Measurements from ENCODE around the gene NR6A1.

- TF ChIP-seq CTCF (IDR thresholded peaks at IDR 0.05), result no peak
- no peak for TF ChIP-seq CBX2 (IDR thresholded peaks at IDR 0.05; ENCODE audit: borderline replicate concordance, low read depth)
- no peak for TF ChIP-seq FOSB (CRISPR knock-in tag; IDR thresholded peaks at IDR 0.05)
- no peak for TF ChIP-seq EP300 (IDR thresholded peaks at IDR 0.05)
- TF ChIP-seq MAFK (IDR thresholded peaks at IDR 0.05; ENCODE audit: partially characterized antibody), result no peak
- TF ChIP-seq NFE2L2 (conservative IDR thresholded peaks at IDR 0.05; ENCODE audit: low read length), result no peak
Observed at GRCh38 chr9:124472770-124473169, 298.3 kb downstream of the NR6A1 start.

Measured in A549 (cell line).